ENCODE data around the gene FOXN3. TPM values are rescaled to one million over a fixed set of nuclear protein-coding genes. Genes with fewer than 3 reads are reported as not detected.

FOXN3 gene
- total and polyA plus RNA-seq, 10 of the 15 experiments (the other 5 are each of a cell fraction or from before 2014, with no cell fraction given) = 4.5 to 68.9 (median 29.7) TPM

- TF ChIP-seq MYC (IDR thresholded peaks at IDR 0.05; ENCODE audit: insufficient read depth, insufficient read length, insufficient replicate concordance, low read length, severe bottlenecking) (no peak), RAD21 (IDR thresholded peaks at IDR 0.05; ENCODE audit: insufficient read depth, low read depth, low read length) (no peak), SRF (IDR thresholded peaks at IDR 0.05; ENCODE audit: low read depth in 2 of 2, low read length in 2 of 2) (no peak), TCF7 (IDR thresholded peaks at IDR 0.05; ENCODE audit: borderline replicate concordance) (no peak), PAX8 (IDR thresholded peaks at IDR 0.05) (no peak)
Observed at GRCh38 chr14:89259951-89260609, 157.0 kb downstream of the FOXN3 start (continued).

GRCh38 chr14:89258728-89259273, 158.2 kb downstream of the FOXN3 start:
- peaks cover 2 to 3% of the 10 kb centered on the region in 2 experiments; a peak in 1 of 4 replicates for H3K36me3 ChIP-seq (ENCODE audit: control insufficient read depth in 2 of 2, insufficient read depth in 2 of 2, low read length in 1 of 2)
- FAIRE-seq = no peak
- in situ Hi-C loops (cut with MboI) = no loop called here
- H3K4me2 ChIP-seq (ENCODE audit: control insufficient read depth, insufficient read depth) = no peak overlapping the region
- SMC1A ChIA-PET (ENCODE audit: uncharacterized antibody, unreplicated experiment) = interaction anchor here (1.2 to 2.1 kb wide), 8 partner anchors 9 to 125 kb away, joined by 3 to 10 read pairs (median 5); no protein-coding TSS in a partner anchor
- TF ChIP-seq MLLT1 (IDR thresholded peaks at IDR 0.05) (peak; percentile 49; the same call in 1 of the 2 replicates), SRF (IDR thresholded peaks at IDR 0.05; ENCODE audit: low read depth in 2 of 2, low read length in 2 of 2) (peak in 1 of 2 experiments; percentile 58; a peak in 1 of 4 replicates), WRNIP1 (IDR thresholded peaks at IDR 0.05; ENCODE audit: borderline replicate concordance, low read depth, low read length) (no peak), SPI1 (IDR thresholded peaks at IDR 0.05; ENCODE audit: borderline replicate concordance, insufficient read depth, low read depth, low read length) (peak; percentile 67; the same call in 1 of the 2 replicates)
- no peak overlapping the region for H3K9ac ChIP-seq (ENCODE audit: control insufficient read depth, insufficient read depth, low read length)
- no peaks in the 10 kb centered on the region for H3K79me2 ChIP-seq (ENCODE audit: control insufficient read depth, insufficient read depth, low read length)
- no peaks in the 10 kb centered on the region for H4K20me1 ChIP-seq (ENCODE audit: control insufficient read depth, insufficient read depth)
- POLR2A ChIA-PET = interaction anchor here (0.6 kb wide), 1 partner anchor 58 kb away, joined by 5 read pairs; no protein-coding TSS in a partner anchor
- no peak for DNase-seq (ENCODE audit: low read depth, low spot score)
- no peaks in the 10 kb centered on the region; the same call in 1 of the 2 replicates for H3K4me1 ChIP-seq (ENCODE audit: control insufficient read depth, insufficient read depth, low read length)
- CTCF ChIA-PET = interaction anchor here (1.1 to 1.4 kb wide), 2 partner anchors 12 to 23 kb away, joined by 3 to 4 read pairs; no protein-coding TSS in a partner anchor
- H3K9me3 ChIP-seq (replicated peaks; ENCODE audit: control insufficient read depth, insufficient read depth, low read length) = no peaks in the 10 kb centered on the region
- RAD21 ChIA-PET (ENCODE audit: unreplicated experiment) = interaction anchor here (0.7 to 1.0 kb wide), 4 partner anchors 25 to 172 kb away, joined by 3 to 4 read pairs (median 4); no protein-coding TSS in a partner anchor
- no peak overlapping the region for H2AFZ ChIP-seq (ENCODE audit: control insufficient read depth, low read depth, low read length)
- H3K27ac ChIP-seq (ENCODE audit: control insufficient read depth, insufficient read depth) = no peak overlapping the region
- intact Hi-C loops (cut with micrococcal nuclease; ENCODE audit: unreplicated experiment) = no loop called here
- H3K4me3 ChIP-seq = no peak overlapping the region
- ATAC-seq = peak; percentile 89
- H3K27me3 ChIP-seq (replicated peaks in 1 of 2; ENCODE audit: control insufficient read depth in 2 of 2, insufficient read depth in 2 of 2, low read length in 1 of 2) = no peaks in the 10 kb centered on the region
- 44% methylated on average over 6 of the region's 6 CpGs for WGBS (ENCODE audit: insufficient coverage, insufficient replicate concordance, low lambda C conversion rate, missing lambda C conversion rate)
- no TSS peak for BruUV-seq (replicated peaks)
